ENCODE measurements around the gene HLA-DPA1.
"Not testable (repeated sequence)": the region's sequence is repeated elsewhere in the genome, so short reads cannot be mapped to it uniquely, and the experiment has no call there.

HLA-DPA1 gene

GRCh38 chr6:33073431-33073871, at the start of gene HLA-DPA1:
Gene HLA-DPA1, minus strand, starts transcription at chr6:33073649.
- DNase-seq, result peak; percentile 39

GRCh38 chr6:33123181-33123580, 49.7 kb upstream of the HLA-DPA1 start:
- DNase-seq, result no peak

DNA sequence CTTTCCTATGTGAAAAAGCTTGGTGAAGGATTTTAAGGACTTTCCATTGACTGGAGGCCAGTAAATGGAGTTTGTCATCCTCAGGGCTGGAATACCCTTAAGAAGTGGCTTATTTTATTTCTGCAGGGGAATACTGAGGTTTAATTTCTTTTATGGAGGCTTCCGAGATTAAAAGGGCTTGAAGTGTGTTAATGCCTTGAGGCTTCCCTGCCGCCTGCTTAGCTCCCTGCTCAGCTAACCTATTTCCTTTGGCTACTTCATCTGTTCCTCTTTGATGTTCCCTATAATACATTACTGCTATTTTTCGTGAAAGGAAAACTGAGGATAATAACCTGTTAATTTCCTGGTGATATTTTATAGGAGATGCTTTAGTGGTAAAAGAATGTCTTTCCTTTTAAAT, 46.6 kb upstream of the HLA-DPA1 start:
- no peak for DNase-seq

- DNase-seq, result no peak
Observed at GRCh38 chr6:33118525-33119123, 45.2 kb upstream of the HLA-DPA1 start.

GRCh38 chr6:33117811-33118277, 44.4 kb upstream of the HLA-DPA1 start:
- no peak for DNase-seq

DNA sequence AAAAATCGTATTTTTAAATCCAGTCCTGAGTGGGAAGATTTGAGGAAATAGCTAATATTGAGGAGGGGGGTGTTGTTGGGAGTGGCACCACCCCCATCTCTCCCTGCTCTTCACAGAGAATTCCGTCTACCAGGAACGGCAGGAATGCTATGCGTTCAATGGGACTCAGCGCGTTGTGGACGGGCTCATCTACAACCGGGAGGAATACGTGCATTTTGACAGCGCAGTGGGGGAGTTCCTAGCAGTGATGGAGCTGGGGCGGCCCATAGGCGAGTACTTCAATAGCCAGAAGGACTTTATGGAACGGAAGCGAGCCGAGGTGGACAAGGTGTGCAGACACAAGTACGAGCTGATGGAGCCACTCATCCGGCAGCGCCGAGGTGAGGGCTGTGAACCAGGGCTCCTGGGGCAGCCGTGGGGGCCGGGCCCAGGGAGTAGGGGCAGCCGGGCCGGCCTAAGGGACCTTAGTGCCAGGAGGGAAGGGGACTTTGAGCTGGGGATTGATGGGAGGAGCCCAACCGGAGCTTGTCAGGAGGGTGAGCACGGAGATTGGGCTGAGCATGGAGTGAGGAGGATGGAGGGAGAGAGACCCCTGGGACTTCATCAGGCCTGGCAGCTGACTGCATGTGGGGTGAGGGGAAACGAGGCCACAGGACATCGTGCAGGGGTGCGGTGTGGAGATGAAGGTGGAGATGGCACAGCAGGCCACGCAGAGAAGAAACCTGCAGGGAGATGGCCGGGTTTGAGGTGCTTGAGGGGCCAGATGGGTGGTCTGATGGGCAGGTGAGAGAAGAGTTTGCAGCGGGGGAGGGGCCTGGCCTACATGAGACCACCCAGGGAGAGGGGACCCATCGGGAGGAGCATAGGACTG, 43.6 kb upstream of the HLA-DPA1 start:
- DNase-seq, result no peak

GRCh38 chr6:33116417-33116816, 43.0 kb upstream of the HLA-DPA1 start:
- DNase-seq, result no peak

GRCh38 chr6:33114406-33114805, 41.0 kb upstream of the HLA-DPA1 start:
- no peak for DNase-seq

GRCh38 chr6:33113755-33114154, 40.3 kb upstream of the HLA-DPA1 start:
- no peak for DNase-seq

GRCh38 chr6:33112148-33112547, 38.7 kb upstream of the HLA-DPA1 start:
- DNase-seq, result no peak

- DNase-seq, result no peak
Observed at GRCh38 chr6:33108307-33108706, 34.9 kb upstream of the HLA-DPA1 start.

DNA sequence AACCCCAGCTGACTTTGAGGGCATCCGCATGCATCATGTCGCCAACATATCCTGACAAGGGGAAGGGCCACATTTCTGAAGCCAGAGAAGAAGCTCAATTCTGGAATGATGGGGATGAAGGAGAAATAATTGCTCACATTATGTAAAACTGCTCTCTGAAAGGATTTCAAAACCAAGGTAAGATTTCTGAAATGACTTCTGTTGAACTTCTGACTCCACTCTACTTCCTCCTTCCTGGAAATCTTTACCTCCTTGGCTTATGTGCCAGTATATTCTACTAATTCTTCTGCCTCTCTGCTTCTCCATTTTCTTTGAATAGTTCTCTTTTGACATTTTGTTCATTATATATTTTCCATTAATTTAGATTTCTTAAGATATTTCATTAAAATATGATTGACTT, 34.2 kb upstream of the HLA-DPA1 start:
- DNase-seq, result no peak

- DNase-seq, result no peak
Observed at GRCh38 chr6:33105916-33106871, 32.7 kb upstream of the HLA-DPA1 start.

DNA sequence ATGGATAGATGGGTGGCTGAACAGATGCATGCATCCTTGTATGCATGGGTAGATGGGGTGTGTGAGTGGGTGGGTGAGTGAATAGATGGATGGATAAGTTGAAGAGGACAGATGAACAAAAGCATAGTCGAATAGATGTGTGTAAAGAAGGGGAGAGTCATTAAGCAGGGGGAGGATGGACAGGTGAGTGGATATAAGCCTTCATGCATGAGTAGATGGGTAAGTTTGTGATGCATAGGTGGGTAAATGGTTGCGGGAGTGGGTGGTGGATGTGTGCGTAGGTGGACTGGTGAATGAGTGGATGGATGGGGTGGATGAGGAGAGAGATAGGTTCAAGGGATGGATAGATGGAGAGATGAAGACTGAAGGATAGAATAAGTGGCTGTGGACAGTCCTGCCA, 31.9 kb upstream of the HLA-DPA1 start:
- DNase-seq, result no peak

- no peak for DNase-seq
Observed at GRCh38 chr6:33104887-33105286, 31.4 kb upstream of the HLA-DPA1 start.

DNA sequence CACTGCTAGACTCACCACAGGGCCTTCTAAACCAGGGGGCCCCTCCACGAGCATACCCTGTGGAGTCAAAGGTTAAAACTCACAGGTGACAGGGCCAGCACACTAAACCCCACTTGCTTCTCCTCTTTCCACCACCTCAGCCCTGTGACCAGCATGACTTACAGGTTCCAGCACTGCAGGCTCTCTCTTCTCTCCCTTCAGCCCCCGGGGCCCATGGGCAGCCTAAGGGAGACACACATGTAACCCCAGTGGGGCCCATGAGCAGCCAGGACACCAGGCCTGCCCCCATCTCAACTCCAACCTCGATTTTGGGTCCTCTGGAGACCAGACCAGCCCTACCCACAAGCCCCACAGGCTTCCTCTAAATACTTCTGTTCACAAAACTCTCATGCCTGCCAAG, 30.3 kb upstream of the HLA-DPA1 start:
- no peak for DNase-seq

DNA sequence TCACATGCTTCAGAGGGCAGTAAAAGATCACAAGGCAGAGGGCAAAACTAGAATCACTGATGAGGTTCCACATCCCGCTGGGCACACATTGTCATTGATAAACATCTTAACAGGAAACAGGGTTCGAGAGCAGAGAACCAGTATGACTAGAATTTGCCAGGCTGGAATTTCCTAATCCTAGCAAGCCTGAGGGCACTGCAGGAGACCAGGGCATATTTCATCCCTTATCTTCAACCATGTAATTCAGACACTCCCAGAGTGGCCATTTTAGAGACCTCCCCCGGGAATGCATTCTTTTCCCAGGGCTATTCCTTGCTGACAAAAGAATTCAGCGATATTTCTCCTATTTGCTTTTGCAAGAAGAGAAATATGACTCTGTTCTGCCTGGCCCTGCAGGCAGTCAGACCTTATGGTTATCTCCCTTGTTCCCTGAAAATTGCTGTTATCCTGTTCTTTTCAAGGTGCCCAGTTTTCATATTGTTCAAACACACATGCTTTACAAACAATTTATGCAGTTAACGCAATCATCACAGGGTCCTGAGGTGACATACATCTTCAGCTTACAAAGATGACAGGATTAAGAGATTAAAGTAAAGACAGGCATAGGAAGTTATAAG, 27.8 kb upstream of the HLA-DPA1 start:
- DNase-seq, result not testable (repeated sequence)

- no peak for DNase-seq
Observed at GRCh38 chr6:33095681-33096080, 22.2 kb upstream of the HLA-DPA1 start.

- DNase-seq, result no peak
Observed at GRCh38 chr6:33093855-33094254, 20.4 kb upstream of the HLA-DPA1 start.

DNA sequence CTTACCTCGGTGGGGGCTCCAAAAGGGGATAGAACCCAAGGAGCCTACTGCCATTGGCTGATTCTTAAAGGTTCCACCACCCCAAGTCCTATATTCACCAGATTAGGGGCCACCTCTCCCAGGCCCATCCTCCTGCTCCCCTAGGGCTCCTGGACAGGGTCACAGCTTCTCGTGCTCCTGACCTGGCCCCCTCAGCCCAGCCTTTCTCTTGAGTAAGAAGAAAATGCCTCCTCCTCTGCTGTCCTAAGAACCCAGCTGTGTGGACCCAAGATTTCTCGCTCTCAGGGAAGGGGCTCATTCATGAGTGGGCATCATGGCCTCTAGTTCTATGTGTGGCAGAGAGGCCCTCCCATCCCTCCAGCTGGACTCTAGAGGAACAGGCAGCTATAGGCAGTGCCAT, 18.9 kb upstream of the HLA-DPA1 start:
- DNase-seq, result no peak

GRCh38 chr6:33091957-33092356, 18.5 kb upstream of the HLA-DPA1 start:
- peak; percentile 58 for DNase-seq

DNA sequence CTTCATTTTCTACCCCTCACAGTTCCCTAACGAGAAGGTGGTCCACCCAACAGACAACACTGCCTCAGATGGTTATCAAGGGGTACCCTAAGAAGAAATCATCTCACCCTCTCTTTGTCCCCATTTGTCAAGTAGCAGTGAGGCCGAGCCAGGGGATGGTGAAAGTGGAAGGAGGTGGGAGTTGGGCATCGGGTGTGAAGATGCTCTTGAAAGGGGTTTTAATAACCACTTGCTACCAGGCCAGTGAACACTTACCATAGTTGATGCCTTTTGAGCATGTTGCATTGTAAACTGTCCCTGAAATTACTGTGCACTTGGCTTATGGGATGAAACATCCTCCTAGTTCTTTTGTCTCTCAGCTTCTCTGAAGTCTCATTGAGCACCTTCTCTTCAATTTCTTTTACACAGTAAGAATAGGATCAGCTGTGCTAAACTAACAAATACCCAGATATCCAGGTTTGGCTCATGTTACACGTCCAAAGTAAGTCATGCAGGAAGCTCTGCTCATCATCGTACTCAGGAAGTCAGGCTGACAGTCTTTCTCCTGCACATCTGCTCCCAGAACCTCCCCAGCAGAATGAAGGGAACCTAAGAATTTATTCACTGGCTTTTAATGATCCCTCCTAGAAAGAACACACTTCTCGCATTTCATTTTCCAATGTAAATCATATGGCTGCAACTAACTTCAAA, 15.6 kb upstream of the HLA-DPA1 start:
- no peak for DNase-seq
